Activated naive CD4-positive, alpha-beta T cell treated with anti-CD3 and anti-CD28 coated beads, Interleukin-2, amount 50 U/mL, for 16 hours (primary cell): ENCODE results near the gene KRTAP10-5.
"Not testable (repeated sequence)": the region's sequence is repeated elsewhere in the genome, so short reads cannot be mapped to it uniquely, and the experiment has no call there.

Experiments used
- DNase-seq: peaks from one replicate; pipeline ENCODE4 v3.0.0-alpha.2; 2020

The KRTAP10-5 gene

DNA sequence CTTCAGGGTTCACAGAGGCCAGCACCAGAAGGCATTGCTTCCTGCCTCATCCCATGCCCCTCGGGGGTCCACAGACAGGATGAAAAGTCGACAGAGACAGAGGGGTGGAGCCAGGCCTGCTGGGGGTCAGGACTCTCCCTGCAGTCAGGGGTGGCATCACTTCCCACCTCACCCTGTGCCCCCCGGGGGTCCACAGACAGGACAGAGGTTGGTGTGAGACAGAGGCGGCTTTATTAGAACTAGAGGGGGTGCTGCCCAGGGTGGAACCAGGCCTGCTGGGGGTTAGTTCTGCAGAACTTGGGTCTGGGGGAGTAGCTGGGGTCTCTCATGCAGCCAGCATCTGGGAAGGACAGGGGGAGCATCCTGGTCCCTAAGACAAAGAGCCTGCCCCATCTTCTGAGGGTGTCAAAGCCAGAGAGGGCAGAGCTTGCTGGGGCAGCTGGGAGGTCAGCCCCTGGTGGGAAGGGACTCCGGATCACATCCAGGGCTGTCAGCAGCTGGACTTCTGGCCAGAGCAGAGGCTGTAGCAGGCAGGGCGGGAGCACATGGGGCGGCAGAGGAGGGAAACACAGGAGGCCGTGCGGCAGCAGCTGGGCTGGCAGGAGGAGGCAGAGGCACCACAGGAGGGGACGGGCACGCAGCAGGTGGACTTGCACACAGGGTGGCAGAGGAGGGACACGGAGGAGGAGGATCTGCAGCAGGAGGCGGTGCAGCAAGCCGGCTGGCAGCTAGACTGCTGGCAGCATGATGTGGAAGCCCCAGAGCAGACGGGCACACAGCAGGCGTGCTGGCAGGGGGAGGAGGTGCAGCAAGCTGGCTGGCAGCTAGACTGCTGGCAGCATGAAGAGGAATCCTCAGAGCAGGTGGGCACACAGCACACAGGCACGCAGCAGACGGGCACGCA, 10.7 kb upstream of the KRTAP10-5 start:
- DNase-seq, result not testable (repeated sequence)

- DNase-seq, result no peak
Measured at GRCh38 chr21:44590311-44590721, 9.9 kb upstream of the KRTAP10-5 start.

- no peak for DNase-seq
Measured at GRCh38 chr21:44589586-44590305, 9.3 kb upstream of the KRTAP10-5 start.

DNA sequence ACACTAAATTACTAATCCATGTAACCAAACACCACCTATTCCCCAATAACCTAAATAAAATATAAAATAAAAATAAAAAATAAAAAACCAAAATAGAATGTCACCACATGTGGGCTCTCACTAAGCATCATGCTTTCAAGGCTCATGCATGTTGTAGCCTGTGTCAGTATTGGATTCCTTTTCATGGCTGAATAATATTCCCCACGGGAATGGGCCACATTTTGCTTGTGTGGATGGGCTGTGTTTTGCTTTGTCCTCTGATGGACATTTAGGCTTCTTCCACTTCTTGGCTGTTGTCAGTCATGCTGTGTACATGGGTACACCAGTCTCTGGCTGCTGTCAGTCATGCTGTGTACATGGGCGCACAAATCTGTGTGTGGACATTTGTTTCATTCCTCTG, 8.7 kb upstream of the KRTAP10-5 start:
- no peak for DNase-seq

DNA sequence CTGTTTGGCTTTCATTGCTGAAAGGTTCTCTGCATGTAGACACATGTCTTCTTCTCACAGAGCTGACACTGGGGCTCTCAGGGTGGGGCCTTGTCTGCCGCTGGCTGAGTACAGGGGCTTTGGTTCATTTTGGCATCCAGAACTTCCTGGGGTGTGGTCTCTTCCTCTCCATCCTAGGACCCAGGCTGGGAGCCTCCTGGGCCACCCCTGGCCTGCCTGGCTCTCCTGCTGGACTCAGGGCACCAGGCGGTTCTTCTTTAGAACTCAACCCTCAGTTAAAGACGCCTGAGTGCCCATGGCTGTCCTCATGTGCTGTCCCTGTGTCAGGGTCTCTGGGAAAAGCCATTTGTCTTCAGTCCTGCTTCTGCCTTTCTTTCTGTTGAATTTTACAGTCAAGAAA, 5.5 kb upstream of the KRTAP10-5 start:
- no peak for DNase-seq

GRCh38 chr21:44583800-44584147, 3.4 kb upstream of the KRTAP10-5 start:
- peak; percentile 51 for DNase-seq

DNA sequence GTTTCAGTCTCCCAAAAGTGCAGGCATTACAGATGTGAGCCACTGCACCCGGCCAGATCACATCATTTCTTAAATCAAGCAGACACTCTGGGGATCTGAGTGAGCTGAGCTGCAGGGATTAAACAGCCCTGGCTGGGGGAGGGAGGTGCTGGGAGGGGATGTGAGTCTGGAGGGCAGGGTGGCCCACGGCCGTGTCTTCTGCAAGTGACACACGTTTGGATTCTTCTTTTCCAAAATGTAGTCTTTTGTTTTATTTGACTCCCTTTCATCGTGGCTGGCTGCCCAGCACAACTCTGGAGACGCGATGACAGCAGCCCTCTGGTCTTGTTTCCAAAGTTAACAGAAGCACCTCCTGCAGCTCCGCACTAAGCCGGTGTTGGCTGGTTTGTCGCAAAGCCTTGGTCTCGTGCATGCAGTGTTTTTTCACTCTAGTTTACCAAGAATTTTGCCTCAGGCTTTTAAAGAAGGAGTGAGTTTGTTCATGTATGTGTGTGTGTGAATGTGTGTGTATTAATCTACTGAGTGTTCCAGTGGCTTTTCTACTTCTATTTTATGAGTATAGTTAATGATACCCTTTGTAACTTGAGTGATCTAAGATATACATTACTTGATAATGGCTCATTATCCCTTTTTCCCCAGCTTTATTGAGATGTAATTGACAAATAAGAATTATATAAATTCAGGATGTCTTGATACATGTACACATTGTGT, 2.8 kb upstream of the KRTAP10-5 start:
- no peak for DNase-seq

- no peak for DNase-seq
Measured at GRCh38 chr21:44582055-44582454, 1.7 kb upstream of the KRTAP10-5 start.

GRCh38 chr21:44581158-44581557, 754 bp upstream of the KRTAP10-5 start:
- no peak for DNase-seq

GRCh38 chr21:44579833-44580144, 615 bp downstream of the KRTAP10-5 start:
- no peak for DNase-seq

DNA sequence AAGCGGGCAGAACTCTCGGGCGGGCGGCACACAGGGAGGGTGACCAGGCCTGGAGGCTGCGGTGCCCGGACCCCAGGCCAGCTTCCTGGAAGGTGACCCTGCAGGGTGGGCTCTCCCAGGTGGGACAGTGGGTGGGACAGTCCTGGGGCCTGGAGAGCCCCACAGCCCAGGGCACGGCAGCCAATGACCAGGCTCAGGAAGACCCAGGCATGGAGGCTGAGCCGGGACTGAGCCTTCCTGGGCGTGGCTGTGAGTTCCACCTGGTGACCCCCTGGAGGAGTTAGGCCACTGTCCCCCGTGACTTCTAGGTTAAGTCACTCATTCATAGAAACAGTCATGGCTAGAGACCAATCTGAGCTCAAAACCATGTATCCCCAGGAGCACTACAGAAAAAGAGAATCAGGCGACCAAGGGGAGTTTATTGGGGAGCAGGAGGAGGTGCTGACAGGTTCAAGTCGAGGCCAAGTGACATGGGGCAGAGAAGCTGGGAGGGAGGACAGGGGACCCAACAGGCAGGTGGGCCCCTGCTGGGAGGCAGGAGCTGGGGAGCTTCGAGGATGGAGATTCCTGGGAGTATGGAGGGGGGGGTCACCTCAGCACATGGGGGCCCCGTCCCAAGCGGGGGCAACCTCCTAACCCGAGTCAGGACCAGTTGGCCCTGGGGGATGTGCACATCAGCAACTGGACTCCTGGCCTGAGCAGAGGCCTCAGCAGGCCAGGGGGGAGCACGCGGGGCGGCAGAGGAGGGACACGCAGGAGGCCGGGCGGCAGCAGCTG, 1.2 kb downstream of the KRTAP10-5 start:
- no peak for DNase-seq

GRCh38 chr21:44578371-44579055, 1.9 kb downstream of the KRTAP10-5 start:
- no peak for DNase-seq

DNA sequence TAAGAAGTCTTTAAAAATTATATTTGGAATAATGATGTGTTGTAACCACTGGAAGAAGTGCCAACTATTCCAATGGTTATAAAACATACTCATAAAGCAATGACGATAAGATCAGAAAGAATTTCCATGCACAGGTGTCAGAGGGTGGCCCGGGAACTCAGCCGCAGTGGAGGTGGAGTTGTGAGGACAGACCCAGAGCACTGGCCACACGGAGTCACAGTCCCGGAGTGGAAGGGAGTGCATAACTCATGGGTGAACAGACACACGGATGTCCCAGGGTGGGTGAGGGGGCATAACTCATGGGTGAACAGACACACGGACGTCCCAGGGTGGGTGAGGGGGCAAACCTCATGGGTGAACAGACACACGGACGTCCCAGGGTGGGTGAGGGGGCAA, 4.4 kb downstream of the KRTAP10-5 start:
- no peak for DNase-seq

GRCh38 chr21:44575307-44576024, 4.9 kb downstream of the KRTAP10-5 start:
- no peak for DNase-seq

DNA sequence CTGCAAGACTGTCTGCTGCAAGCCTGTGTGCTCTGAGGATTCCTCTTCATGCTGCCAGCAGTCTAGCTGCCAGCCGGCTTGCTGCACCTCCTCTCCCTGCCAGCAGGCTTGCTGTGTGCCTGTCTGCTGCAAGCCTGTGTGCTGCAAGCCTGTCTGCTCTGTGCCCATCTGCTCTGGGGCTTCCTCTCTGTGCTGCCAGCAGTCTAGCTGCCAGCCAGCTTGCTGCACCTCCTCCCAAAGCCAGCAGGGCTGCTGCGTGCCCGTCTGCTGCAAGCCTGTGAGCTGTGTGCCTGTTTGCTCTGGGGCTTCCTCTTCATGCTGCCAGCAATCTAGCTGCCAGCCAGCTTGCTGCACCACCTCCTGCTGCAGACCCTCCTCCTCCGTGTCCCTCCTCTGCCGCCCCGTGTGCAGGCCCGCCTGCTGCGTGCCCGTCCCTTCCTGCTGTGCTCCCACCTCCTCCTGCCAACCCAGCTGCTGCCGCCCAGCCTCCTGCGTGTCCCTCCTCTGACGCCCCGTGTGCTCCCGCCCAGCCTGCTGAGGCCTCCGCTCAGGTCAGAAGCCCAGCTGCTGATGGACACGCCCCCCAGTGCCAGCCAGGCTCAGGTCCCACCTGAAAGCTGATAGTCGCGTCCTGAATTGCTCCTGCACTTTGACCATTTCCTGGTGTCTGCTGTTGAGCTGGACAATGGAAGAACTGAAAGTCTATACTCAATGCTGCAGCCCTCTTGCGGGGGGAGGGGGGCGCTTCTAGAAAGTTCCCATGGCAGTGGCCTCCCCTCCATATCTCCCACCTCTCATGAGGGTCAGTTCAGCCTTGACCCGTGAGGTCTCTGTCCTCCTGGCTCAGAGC, 5.7 kb downstream of the KRTAP10-5 start:
- DNase-seq, result no peak

GRCh38 chr21:44573630-44574456, 6.6 kb downstream of the KRTAP10-5 start, which contains the start of gene KRTAP10-4:
KRTAP10-4 (plus strand) TSS chr21:44573729; CDS start chr21:44573759, 30 bp downstream.
- DNase-seq, result not testable (repeated sequence)

DNA sequence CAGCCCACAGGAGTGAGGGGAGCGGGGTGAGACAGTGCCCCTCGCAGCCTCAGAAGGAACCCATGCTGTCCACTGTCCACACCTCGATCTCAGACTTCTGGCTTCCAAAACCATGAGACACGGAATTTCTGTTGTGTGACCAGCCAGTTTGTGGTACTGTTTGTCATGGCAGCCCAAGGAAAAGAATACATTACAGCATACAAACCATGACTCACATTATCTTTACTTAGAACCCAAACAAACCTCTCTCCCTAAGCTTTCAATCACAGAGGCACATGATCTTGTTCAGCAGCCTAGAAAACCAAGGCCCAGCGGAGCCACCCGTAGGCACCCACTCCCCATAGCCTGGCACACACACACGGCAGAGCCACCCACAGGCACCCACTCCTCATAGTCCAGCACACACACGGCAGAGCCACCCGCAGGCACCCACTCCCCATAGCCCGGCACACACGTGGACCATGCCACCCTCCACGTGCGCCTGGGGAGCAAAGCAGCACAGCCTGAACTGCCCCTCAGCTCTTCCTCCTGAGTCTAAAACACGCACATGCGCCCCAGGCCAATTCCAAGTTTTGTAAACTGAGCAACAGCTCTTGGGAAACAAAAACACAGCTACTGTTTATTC, 7.3 kb downstream of the KRTAP10-5 start:
- no peak for DNase-seq

GRCh38 chr21:44571844-44572782, 8.3 kb downstream of the KRTAP10-5 start:
- DNase-seq, result no peak
